ENCODE measurements around the gene IL1RL1. TPM values are rescaled to one million over a fixed set of nuclear protein-coding genes. Genes with fewer than 3 reads are reported as not detected.
A peak's percentile ranks its signal among the peaks of the same experiment; 100 is the strongest.

The IL1RL1 gene
- total and polyA plus RNA-seq, 2 experiments from 2014 or later, result 6.0 to 13.1 TPM

GRCh38 chr2:102269200-102269524 is 42.2 kb upstream of the IL1RL1 start:
- WGBS (ENCODE audit: low lambda C conversion rate, missing lambda C conversion rate), result 92% methylated on average over 4 of the region's 4 CpGs
- Histone ChIP-seq H3K4me1 (ENCODE audit: insufficient read depth) (peaks cover 7% of the 10 kb centered on the region), H3K9me2 (replicated peaks; ENCODE audit: insufficient read depth) (no peaks in the 10 kb centered on the region), H3K36me3 (replicated peaks; ENCODE audit: insufficient read depth, low read depth) (no peaks in the 10 kb centered on the region), H3K4me2 (peak overlapping the region; percentile 10), H3K9me3 (ENCODE audit: low read depth) (no peaks in the 10 kb centered on the region), H4K20me1 (ENCODE audit: insufficient read depth, poor library complexity, severe bottlenecking) (no peaks in the 10 kb centered on the region), H3K27me3 (no peaks in the 10 kb centered on the region), H3K27ac (peak overlapping the region; percentile 76), H3K4me3 (no peak overlapping the region), H3K79me2 (no peaks in the 10 kb centered on the region), H2AFZ (no peak overlapping the region)
- TF ChIP-seq CTCF (IDR thresholded peaks at IDR 0.05; ENCODE audit: poor library complexity), result no peak
- TF ChIP-seq EZH2 (IDR thresholded peaks at IDR 0.05; ENCODE audit: borderline replicate concordance), result no peak
- TF ChIP-seq EZH2phosphoT487 (IDR thresholded peaks at IDR 0.05; ENCODE audit: low read depth, severe bottlenecking, unreplicated experiment), result no peak
- DNase-seq (ENCODE audit: low spot score), result no peak

- Histone ChIP-seq H3K36me3 (replicated peaks; ENCODE audit: insufficient read depth, low read depth) (no peaks in the 10 kb centered on the region), H3K27ac (no peak overlapping the region), H3K27me3 (no peaks in the 10 kb centered on the region), H3K4me1 (ENCODE audit: insufficient read depth) (peaks cover 8% of the 10 kb centered on the region), H3K9me3 (ENCODE audit: low read depth) (no peaks in the 10 kb centered on the region), H3K4me2 (no peak overlapping the region), H3K9me2 (replicated peaks; ENCODE audit: insufficient read depth) (no peaks in the 10 kb centered on the region), H2AFZ (no peak overlapping the region), H3K79me2 (no peaks in the 10 kb centered on the region), H4K20me1 (ENCODE audit: insufficient read depth, poor library complexity, severe bottlenecking) (no peaks in the 10 kb centered on the region), H3K4me3 (no peak overlapping the region)
- no peak for DNase-seq (ENCODE audit: low spot score)
- TF ChIP-seq EZH2phosphoT487 (IDR thresholded peaks at IDR 0.05; ENCODE audit: low read depth, severe bottlenecking, unreplicated experiment) (no peak), CTCF (IDR thresholded peaks at IDR 0.05; ENCODE audit: poor library complexity) (no peak), EZH2 (IDR thresholded peaks at IDR 0.05; ENCODE audit: borderline replicate concordance) (no peak)
- 81% methylated on average over 5 of the region's 5 CpGs for WGBS (ENCODE audit: low lambda C conversion rate, missing lambda C conversion rate)
Observed at GRCh38 chr2:102271844-102272243, 39.5 kb upstream of the IL1RL1 start.

GRCh38 chr2:102273619-102274211 is 37.6 kb upstream of the IL1RL1 start:
- Histone ChIP-seq H3K27ac (peak overlapping the region; percentile 72), H3K9me2 (replicated peaks; ENCODE audit: insufficient read depth) (no peaks in the 10 kb centered on the region), H3K79me2 (no peaks in the 10 kb centered on the region), H4K20me1 (ENCODE audit: insufficient read depth, poor library complexity, severe bottlenecking) (no peaks in the 10 kb centered on the region), H3K27me3 (no peaks in the 10 kb centered on the region), H3K4me3 (no peak overlapping the region), H3K36me3 (replicated peaks; ENCODE audit: insufficient read depth, low read depth) (no peaks in the 10 kb centered on the region), H3K4me2 (no peak overlapping the region), H3K9me3 (ENCODE audit: low read depth) (no peaks in the 10 kb centered on the region), H2AFZ (no peak overlapping the region), H3K4me1 (ENCODE audit: insufficient read depth) (peaks cover 8% of the 10 kb centered on the region)
- 40% methylated on average over 6 of the region's 6 CpGs for WGBS (ENCODE audit: low lambda C conversion rate, missing lambda C conversion rate)
- DNase-seq (ENCODE audit: low spot score), result peak; percentile 57
- no peak for TF ChIP-seq CTCF (IDR thresholded peaks at IDR 0.05; ENCODE audit: poor library complexity)
